ENCODE data around the gene DDOST. TPM values are rescaled to one million over a fixed set of nuclear protein-coding genes. Genes with fewer than 3 reads are reported as not detected.

Gene DDOST
- total and polyA plus RNA-seq, 2 experiments from 2014 or later: 320 to 405 TPM

DNA sequence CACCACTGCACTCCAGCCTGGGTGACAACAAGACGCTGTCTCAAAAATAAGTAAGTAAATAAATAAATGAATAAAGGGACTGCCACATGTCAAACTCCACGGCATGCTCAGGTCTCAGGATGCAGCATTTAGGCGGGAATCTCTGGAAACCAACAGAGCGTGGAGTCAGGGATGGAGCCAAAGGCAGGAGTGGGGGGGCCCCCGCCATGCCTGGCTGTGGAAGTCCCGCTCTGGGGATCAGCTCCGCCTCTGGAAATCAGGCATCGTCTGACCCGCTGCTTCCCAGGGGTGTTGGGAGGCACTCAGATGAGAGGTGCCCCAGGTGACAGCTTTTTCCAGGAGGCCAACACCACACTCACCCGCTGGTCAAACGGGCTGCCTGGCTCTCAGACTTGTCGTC, 36.4 kb upstream of the DDOST start:
- TF ChIP-seq, protein P1, sequence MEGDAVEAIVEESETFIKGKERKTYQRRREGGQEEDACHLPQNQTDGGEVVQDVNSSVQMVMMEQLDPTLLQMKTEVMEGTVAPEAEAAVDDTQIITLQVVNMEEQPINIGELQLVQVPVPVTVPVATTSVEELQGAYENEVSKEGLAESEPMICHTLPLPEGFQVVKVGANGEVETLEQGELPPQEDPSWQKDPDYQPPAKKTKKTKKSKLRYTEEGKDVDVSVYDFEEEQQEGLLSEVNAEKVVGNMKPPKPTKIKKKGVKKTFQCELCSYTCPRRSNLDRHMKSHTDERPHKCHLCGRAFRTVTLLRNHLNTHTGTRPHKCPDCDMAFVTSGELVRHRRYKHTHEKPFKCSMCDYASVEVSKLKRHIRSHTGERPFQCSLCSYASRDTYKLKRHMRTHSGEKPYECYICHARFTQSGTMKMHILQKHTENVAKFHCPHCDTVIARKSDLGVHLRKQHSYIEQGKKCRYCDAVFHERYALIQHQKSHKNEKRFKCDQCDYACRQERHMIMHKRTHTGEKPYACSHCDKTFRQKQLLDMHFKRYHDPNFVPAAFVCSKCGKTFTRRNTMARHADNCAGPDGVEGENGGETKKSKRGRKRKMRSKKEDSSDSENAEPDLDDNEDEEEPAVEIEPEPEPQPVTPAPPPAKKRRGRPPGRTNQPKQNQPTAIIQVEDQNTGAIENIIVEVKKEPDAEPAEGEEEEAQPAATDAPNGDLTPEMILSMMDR (IDR thresholded peaks at IDR 0.05; ENCODE audit: poor library complexity): no peak
- TF ChIP-seq EZH2phosphoT487 (IDR thresholded peaks at IDR 0.05; ENCODE audit: low read depth, severe bottlenecking, unreplicated experiment): no peak
- TF ChIP-seq EZH2 (IDR thresholded peaks at IDR 0.05; ENCODE audit: borderline replicate concordance): no peak
- no peak for DNase-seq (ENCODE audit: low spot score)
- H3K4me3 ChIP-seq: no peak overlapping the region
- H4K20me1 ChIP-seq (ENCODE audit: insufficient read depth, poor library complexity, severe bottlenecking): no peaks in the 10 kb centered on the region
- no peaks in the 10 kb centered on the region for H3K9me3 ChIP-seq (ENCODE audit: low read depth)
- peak overlapping the region; percentile 90 for H3K27ac ChIP-seq
- H3K79me2 ChIP-seq: no peaks in the 10 kb centered on the region
- WGBS (ENCODE audit: low lambda C conversion rate, missing lambda C conversion rate): 84% methylated on average over 12 of the region's 12 CpGs
- no peaks in the 10 kb centered on the region for H3K27me3 ChIP-seq
- peak overlapping the region; percentile 85 for H3K4me2 ChIP-seq
- H2AFZ ChIP-seq: no peak overlapping the region
- H3K4me1 ChIP-seq (ENCODE audit: insufficient read depth): peaks cover 12% of the 10 kb centered on the region
- no peaks in the 10 kb centered on the region for H3K9me2 ChIP-seq (replicated peaks; ENCODE audit: insufficient read depth)
- no peaks in the 10 kb centered on the region for H3K36me3 ChIP-seq (replicated peaks; ENCODE audit: insufficient read depth, low read depth)

DNA sequence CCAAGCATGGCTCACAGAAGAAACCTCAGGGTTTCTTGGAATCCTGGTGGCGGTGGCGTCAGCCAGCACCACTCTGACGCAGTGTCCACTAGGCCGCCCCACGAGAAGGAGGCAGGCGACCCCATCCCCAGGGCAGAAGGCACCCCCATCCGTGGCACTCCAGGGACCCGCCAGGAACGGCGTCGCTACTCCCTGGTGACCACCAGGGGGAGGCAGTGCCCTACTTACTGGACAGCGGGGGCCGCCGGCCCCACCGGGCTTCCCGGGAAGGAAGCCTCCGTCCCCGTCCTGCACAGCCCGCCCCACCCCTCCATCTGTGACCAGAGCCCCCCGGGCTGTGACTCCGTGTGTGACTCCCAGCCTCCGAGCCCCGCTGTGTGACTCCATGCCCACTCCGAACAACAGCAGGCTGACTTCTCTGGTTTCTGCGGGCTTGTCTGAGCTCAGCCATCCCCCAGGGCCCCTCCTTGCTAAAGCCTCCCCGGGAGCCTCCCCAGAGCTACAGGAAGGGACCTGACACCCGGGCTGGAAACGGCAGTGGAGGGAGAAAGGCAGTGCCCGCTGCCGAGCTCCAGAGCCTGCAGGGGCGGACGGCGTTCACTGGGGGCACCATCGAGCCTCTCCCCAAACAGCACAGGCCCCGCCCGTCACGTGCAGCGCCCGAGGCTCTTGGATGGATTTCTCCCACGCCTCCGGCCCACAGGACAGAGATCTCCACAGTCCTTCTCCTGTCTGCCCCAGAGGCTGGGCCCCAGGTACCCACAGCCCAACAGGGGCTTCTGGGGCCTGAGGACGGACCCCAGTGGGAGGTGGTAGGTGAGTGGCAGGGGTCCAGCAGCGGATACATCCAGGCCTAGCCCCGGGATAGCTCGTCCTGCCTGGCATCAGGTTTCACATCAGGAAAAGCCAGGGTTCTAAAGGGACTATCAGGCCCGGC, 35.5 kb upstream of the DDOST start:
- Histone ChIP-seq H2AFZ (peak overlapping the region; percentile 76), H4K20me1 (ENCODE audit: insufficient read depth, poor library complexity, severe bottlenecking) (no peaks in the 10 kb centered on the region), H3K27me3 (no peaks in the 10 kb centered on the region), H3K4me2 (peak overlapping the region; percentile 85), H3K4me3 (peak overlapping the region; percentile 31), H3K36me3 (replicated peaks; ENCODE audit: insufficient read depth, low read depth) (no peaks in the 10 kb centered on the region), H3K79me2 (no peaks in the 10 kb centered on the region), H3K9me3 (ENCODE audit: low read depth) (no peaks in the 10 kb centered on the region), H3K4me1 (ENCODE audit: insufficient read depth) (peaks cover 12% of the 10 kb centered on the region), H3K27ac (peak overlapping the region; percentile 90), H3K9me2 (replicated peaks; ENCODE audit: insufficient read depth) (no peaks in the 10 kb centered on the region)
- DNase-seq (ENCODE audit: low spot score): peak; percentile 95
- WGBS (ENCODE audit: low lambda C conversion rate, missing lambda C conversion rate): 3% methylated on average over 26 of the region's 46 CpGs
- TF ChIP-seq, protein P1 (IDR thresholded peaks at IDR 0.05; ENCODE audit: poor library complexity): peak; percentile 88
- TF ChIP-seq EZH2phosphoT487 (IDR thresholded peaks at IDR 0.05; ENCODE audit: low read depth, severe bottlenecking, unreplicated experiment) (no peak), EZH2 (IDR thresholded peaks at IDR 0.05; ENCODE audit: borderline replicate concordance) (no peak)

DNA sequence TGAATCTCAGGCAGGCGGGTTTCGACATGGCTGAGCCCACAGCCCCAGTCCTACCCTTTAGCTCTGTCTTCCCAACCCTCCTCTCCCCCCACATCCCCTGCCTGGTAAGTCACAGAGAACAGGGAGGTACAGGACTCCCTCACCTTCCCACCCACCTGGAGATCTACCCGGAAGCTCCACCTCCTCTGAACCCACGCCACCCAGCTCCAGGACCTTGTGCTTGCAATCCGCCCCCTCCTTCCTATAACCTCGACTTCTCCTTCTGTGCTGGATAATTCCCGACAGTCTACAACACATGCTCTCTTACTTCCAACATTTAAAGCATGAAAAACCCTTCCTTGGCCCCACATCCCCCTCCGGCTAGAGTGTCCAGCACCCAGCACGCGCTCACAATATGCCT, 34.3 kb upstream of the DDOST start:
- H3K4me3 ChIP-seq: no peak overlapping the region
- no peak for DNase-seq (ENCODE audit: low spot score)
- TF ChIP-seq, protein P1 (IDR thresholded peaks at IDR 0.05; ENCODE audit: poor library complexity): no peak
- TF ChIP-seq EZH2 (IDR thresholded peaks at IDR 0.05; ENCODE audit: borderline replicate concordance) (no peak), EZH2phosphoT487 (IDR thresholded peaks at IDR 0.05; ENCODE audit: low read depth, severe bottlenecking, unreplicated experiment) (no peak)
- no peaks in the 10 kb centered on the region for H3K27me3 ChIP-seq
- no peaks in the 10 kb centered on the region for H3K36me3 ChIP-seq (replicated peaks; ENCODE audit: insufficient read depth, low read depth)
- H4K20me1 ChIP-seq (ENCODE audit: insufficient read depth, poor library complexity, severe bottlenecking): no peaks in the 10 kb centered on the region
- WGBS (ENCODE audit: low lambda C conversion rate, missing lambda C conversion rate): 87% methylated on average over 10 of the region's 10 CpGs
- H3K9me3 ChIP-seq (ENCODE audit: low read depth): no peaks in the 10 kb centered on the region
- H3K79me2 ChIP-seq: no peaks in the 10 kb centered on the region
- no peak overlapping the region for H2AFZ ChIP-seq
- H3K9me2 ChIP-seq (replicated peaks; ENCODE audit: insufficient read depth): no peaks in the 10 kb centered on the region
- no peak overlapping the region for H3K27ac ChIP-seq
- H3K4me1 ChIP-seq (ENCODE audit: insufficient read depth): peaks cover 12% of the 10 kb centered on the region
- no peak overlapping the region for H3K4me2 ChIP-seq
